WTC11 (cell line): ENCODE measurements around the gene AKAP6. TPM values are rescaled to one million over a fixed set of nuclear protein-coding genes. Genes with fewer than 3 reads are reported as not detected.

Source experiments
- ATAC-seq: fragments of 200-7000 bp; cut with Tn5 transposase; 2 replicates; pipeline ENCODE4 v1.10.0; 2021; ENCODE audit warnings: mild to moderate bottlenecking, moderate library complexity
- CTCF ChIA-PET: fragments of 300-600 bp; sonication (Branson Sonifier 250); formaldehyde crosslinking; loops from one replicate; lab custom pipeline; 2021; ENCODE audit warnings: antibody characterized with exemption; lab: Charles Lee
- POLR2A ChIA-PET: fragments of 350-600 bp; sonication (Branson Sonifier 250); formaldehyde crosslinking; loops from one replicate; lab custom pipeline; 2021; ENCODE audit warnings: antibody characterized with exemption; lab: Charles Lee
- DNase-seq: peaks from one replicate; pipeline ENCODE4 v3.0.0; 2021; ENCODE audit warnings: low spot score
- H3K27ac Mint-ChIP-seq: 2 replicates; pipeline ENCODE4 v1.8.0; 2021; ENCODE audit warnings: mixed read lengths
- H3K27me3 Mint-ChIP-seq: 2 replicates; pipeline ENCODE4 v1.8.0; 2021; ENCODE audit warnings: low read depth, mild to moderate bottlenecking, moderate library complexity, mixed read lengths
- H3K36me3 Mint-ChIP-seq: 2 replicates; pipeline ENCODE4 v1.8.0; 2021; ENCODE audit warnings: mixed read lengths
- H3K4me1 Mint-ChIP-seq: 2 replicates; pipeline ENCODE4 v1.8.0; 2022; ENCODE audit warnings: mixed read lengths
- H3K4me3 Mint-ChIP-seq: 2 replicates; pipeline ENCODE4 v1.8.0; 2021; ENCODE audit warnings: mild to moderate bottlenecking, moderate library complexity, mixed read lengths
- H3K9me3 Mint-ChIP-seq: 2 replicates; pipeline ENCODE4 v1.8.0; 2021; ENCODE audit warnings: mixed read lengths
- E2F1 ChIP-seq: sonication (generic); formaldehyde crosslinking; IDR thresholded peaks from 2 replicates; pipeline ENCODE4 v1.8.0; 2022; ENCODE audit warnings: mild to moderate bottlenecking, missing genetic modification reagents
- E2F5 ChIP-seq: sonication (generic); formaldehyde crosslinking; IDR thresholded peaks from 2 replicates; pipeline ENCODE4 v1.8.1; 2022; ENCODE audit warnings: mild to moderate bottlenecking, moderate library complexity, missing genetic modification reagents
- FOXJ3 ChIP-seq: sonication (generic); formaldehyde crosslinking; IDR thresholded peaks from 2 replicates; pipeline ENCODE4 v1.9.0; 2021; ENCODE audit warnings: missing genetic modification reagents, mild to moderate bottlenecking, borderline replicate concordance
- GTF2I ChIP-seq: fragments of 250-450 bp; sonication (Bioruptor Pico); conservative IDR thresholded peaks from 2 replicates; pipeline ENCODE4 v1.4.0; 2021; ENCODE audit warnings: mild to moderate bottlenecking
- IRF1 ChIP-seq: sonication (generic); formaldehyde crosslinking; IDR thresholded peaks from 2 replicates; pipeline ENCODE4 v1.8.0; 2023; ENCODE audit warnings: missing genetic modification reagents
- JAZF1 ChIP-seq: fragments of 250-450 bp; sonication (Bioruptor Pico); IDR thresholded peaks from 2 replicates; pipeline ENCODE4 v1.9.0; 2021; ENCODE audit warnings: moderate library complexity, mild to moderate bottlenecking, inconsistent platforms
- KAT7 ChIP-seq: sonication (generic); formaldehyde crosslinking; IDR thresholded peaks from 2 replicates; pipeline ENCODE4 v1.8.1; 2023; ENCODE audit warnings: missing genetic modification reagents, mild to moderate bottlenecking, borderline replicate concordance
- MLX ChIP-seq: sonication (generic); formaldehyde crosslinking; IDR thresholded peaks from 2 replicates; pipeline ENCODE4 v1.8.1; 2023; ENCODE audit warnings: mild to moderate bottlenecking, missing genetic modification reagents, moderate library complexity
- NFE2L1 ChIP-seq: sonication (generic); formaldehyde crosslinking; IDR thresholded peaks from 2 replicates; pipeline ENCODE4 v1.8.1; 2023; ENCODE audit warnings: missing genetic modification reagents
- OVOL2 ChIP-seq: fragments of 250-450 bp; sonication (Bioruptor Pico); IDR thresholded peaks from 2 replicates; pipeline ENCODE4 v1.9.0; 2021; ENCODE audit warnings: mild to moderate bottlenecking, borderline replicate concordance
- PREB ChIP-seq: sonication (generic); formaldehyde crosslinking; IDR thresholded peaks from 2 replicates; pipeline ENCODE4 v1.8.1; 2022; ENCODE audit warnings: mild to moderate bottlenecking, missing genetic modification reagents, moderate library complexity, borderline replicate concordance
- PRRX2 ChIP-seq: fragments of 250-450 bp; sonication (Bioruptor Pico); IDR thresholded peaks from 2 replicates; pipeline ENCODE4 v1.8.0; 2021; ENCODE audit warnings: mild to moderate bottlenecking
- SMAD4 ChIP-seq: sonication (generic); formaldehyde crosslinking; IDR thresholded peaks from 2 replicates; pipeline ENCODE4 v1.8.0; 2022; ENCODE audit warnings: mild to moderate bottlenecking, missing genetic modification reagents
- TCF7 ChIP-seq: sonication (generic); formaldehyde crosslinking; IDR thresholded peaks from 2 replicates; pipeline ENCODE4 v1.8.0; 2022; ENCODE audit warnings: mild to moderate bottlenecking, low read depth, missing genetic modification reagents, moderate library complexity
- TEAD4 ChIP-seq: sonication (generic); formaldehyde crosslinking; IDR thresholded peaks from 2 replicates; pipeline ENCODE4 v1.8.0; 2022; ENCODE audit warnings: mild to moderate bottlenecking, missing genetic modification reagents
- ZMAT4 ChIP-seq: fragments of 250-450 bp; sonication (Bioruptor Pico); IDR thresholded peaks from 2 replicates; pipeline ENCODE4 v1.9.0; 2021; ENCODE audit warnings: mild to moderate bottlenecking
- ZNF219 ChIP-seq: sonication (generic); formaldehyde crosslinking; IDR thresholded peaks from 2 replicates; pipeline ENCODE4 v1.8.0; 2023; ENCODE audit warnings: missing genetic modification reagents, mild to moderate bottlenecking, borderline replicate concordance
- ZNF532 ChIP-seq: fragments of 250-450 bp; sonication (Bioruptor Pico); IDR thresholded peaks from 2 replicates; pipeline ENCODE4 v1.9.0; 2021; ENCODE audit warnings: mild to moderate bottlenecking, borderline replicate concordance
- total RNA-seq: library from RNA; stranded (reverse); gene quantifications from 3 replicates; pipeline ENCODE4 v1.2.3, GENCODE V29; 2021

Gene AKAP6
- total RNA-seq, 1 experiment from 2014 or later = 0.63 TPM

- POLR2A ChIA-PET = no interaction called here
- Mint-ChIP-seq H3K4me1 (peaks cover 11% of the 10 kb centered on the region), H3K9me3 (0 out of 2 replicates have a peak, but pooled peaks cover 5% of the 10 kb centered on the region), H3K27me3 (no peaks in the 10 kb centered on the region), H3K36me3 (no peaks in the 10 kb centered on the region), H3K4me3 (no peak overlapping the region), H3K27ac (no peak overlapping the region)
- no peak for DNase-seq
- ATAC-seq = peak; percentile 41
- CTCF ChIA-PET = no interaction called here
- TF ChIP-seq E2F5 (CRISPR knock-in tag) (no peak), GTF2I (CRISPR knock-in tag) (no peak), PREB (CRISPR knock-in tag) (no peak), ZNF219 (CRISPR knock-in tag) (no peak), TCF7 (CRISPR knock-in tag) (no peak), ZMAT4 (CRISPR knock-in tag) (no peak), SMAD4 (CRISPR knock-in tag) (no peak)
- TF ChIP-seq, all 79 proteins: peak for 0
Observed at GRCh38 chr14:32693114-32693513, 364.0 kb downstream of the AKAP6 start.

- Mint-ChIP-seq H3K4me3 (no peak overlapping the region), H3K36me3 (no peaks in the 10 kb centered on the region), H3K9me3 (0 out of 2 replicates have a peak, but pooled peaks cover 5% of the 10 kb centered on the region), H3K4me1 (peaks cover 11% of the 10 kb centered on the region), H3K27me3 (no peaks in the 10 kb centered on the region), H3K27ac (no peak overlapping the region)
- TF ChIP-seq IRF1 = no peak
- TF ChIP-seq KAT7 (CRISPR knock-in tag) = no peak
- TF ChIP-seq OVOL2 (CRISPR knock-in tag) = no peak
- ATAC-seq (no peak), DNase-seq (no peak)
- ChIA-PET POLR2A (no interaction called here), CTCF (no interaction called here)
Observed at GRCh38 chr14:32694795-32695449, 365.8 kb downstream of the AKAP6 start.

GRCh38 chr14:32696325-32697091 lies 367.4 kb downstream of the AKAP6 start:
- DNase-seq = no peak
- Mint-ChIP-seq H3K27ac (no peak overlapping the region), H3K4me1 (peaks cover 11% of the 10 kb centered on the region), H3K4me3 (no peak overlapping the region), H3K27me3 (no peaks in the 10 kb centered on the region), H3K9me3 (0 out of 2 replicates have a peak, but pooled peaks cover 5% of the 10 kb centered on the region), H3K36me3 (no peaks in the 10 kb centered on the region)
- POLR2A ChIA-PET = no interaction called here
- CTCF ChIA-PET = no interaction called here
- ATAC-seq = no peak
- TF ChIP-seq ZNF532 (CRISPR knock-in tag) = no peak
- no peak for TF ChIP-seq TEAD4 (CRISPR knock-in tag)
- no peak for TF ChIP-seq IRF1
- no peak for TF ChIP-seq KAT7 (CRISPR knock-in tag)
- TF ChIP-seq MLX (CRISPR knock-in tag) = no peak
- no peak for TF ChIP-seq PRRX2 (CRISPR knock-in tag)
- TF ChIP-seq FOXJ3 (CRISPR knock-in tag) = no peak
- TF ChIP-seq E2F1 (CRISPR knock-in tag) = no peak
- TF ChIP-seq JAZF1 (CRISPR knock-in tag) = no peak
- no peak for TF ChIP-seq NFE2L1 (CRISPR knock-in tag)
